Epithelial cell of prostate (primary cell): ENCODE results near the gene ITGBL1.

Experiments
- DNase-seq: peaks from one replicate; pipeline ENCODE4 v3.0.0-alpha.2; 2011; ENCODE audit warnings: low read depth, low spot score
- H3K27ac ChIP-seq: fragments of 450-650 bp; 2 replicates; pipeline ENCODE4 v1.5.1; 2017; ENCODE audit warnings: mild to moderate bottlenecking

ITGBL1 gene

DNA sequence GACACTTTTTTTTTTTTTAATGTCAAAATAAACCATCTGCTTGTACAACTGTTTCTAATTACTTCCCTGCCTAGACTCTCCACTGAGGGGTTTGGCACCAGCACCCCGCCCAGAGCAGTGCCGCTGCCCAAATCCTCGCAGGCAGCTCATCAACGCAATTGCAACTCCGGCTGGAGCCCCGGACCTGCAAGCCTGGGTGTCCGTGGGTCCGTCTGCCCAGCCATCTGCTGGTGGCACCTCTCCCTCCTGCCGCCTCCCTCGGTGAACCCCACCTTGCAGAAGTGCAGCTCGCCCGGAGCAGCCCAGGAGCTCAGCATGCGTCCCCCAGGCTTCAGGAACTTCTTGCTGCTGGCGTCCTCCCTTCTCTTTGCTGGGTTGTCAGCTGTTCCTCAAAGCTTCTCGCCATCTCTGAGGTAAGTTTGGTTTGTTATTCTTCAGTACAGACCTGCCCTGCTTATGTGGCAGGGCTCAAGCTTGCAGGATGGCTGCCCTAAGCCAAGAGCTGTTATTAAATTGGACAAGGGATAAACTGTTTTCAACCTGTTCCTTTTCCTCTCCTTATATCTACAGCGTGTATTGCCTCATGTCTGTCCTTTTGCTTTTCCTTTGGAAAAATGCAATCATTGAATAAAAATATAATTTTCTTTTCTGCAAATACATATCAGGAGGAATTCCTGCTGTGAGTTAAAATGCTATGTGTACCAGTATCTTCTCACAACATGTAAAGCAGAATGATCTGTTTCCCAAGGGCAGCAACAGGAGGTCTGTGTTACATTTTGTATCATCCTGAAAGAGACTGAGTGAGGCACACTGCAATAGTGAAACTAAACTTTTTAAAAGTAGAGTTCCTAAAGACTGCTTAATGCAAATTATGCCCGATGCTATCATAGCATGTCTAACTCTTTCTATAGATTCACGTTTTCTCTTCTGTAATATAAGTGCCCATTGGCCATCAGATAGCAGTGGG is at the start of gene ITGBL1:
Gene ITGBL1, plus strand, starts transcription at position 157 of the 967 bp plus-strand sequence. Its CDS starts 159 bp downstream, at position 316.
- DNase-seq: no peak
- H3K27ac ChIP-seq: peak within 1 kb of the TSS; percentile 61

DNA sequence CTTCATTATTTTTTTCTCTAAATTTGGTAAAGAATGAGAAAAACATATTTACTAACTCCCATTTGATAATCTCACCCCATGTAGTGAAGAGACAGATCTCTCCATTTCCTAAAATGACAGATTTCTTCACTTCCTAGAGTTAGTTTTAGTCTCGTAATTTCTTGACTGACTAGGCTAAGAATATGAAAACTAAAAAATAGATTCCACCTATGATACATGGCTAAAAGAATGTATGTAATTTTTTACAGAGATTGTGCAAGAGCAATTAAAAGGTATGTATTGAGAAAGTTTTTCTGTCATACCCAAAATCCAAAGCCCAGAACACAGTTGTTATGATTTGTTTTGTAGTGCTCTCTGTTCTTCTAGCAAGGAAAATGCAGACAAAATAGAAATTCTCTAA is 45.7 kb upstream of the ITGBL1 start:
- H3K27ac ChIP-seq: no peak overlapping the region
- DNase-seq: no peak

DNA sequence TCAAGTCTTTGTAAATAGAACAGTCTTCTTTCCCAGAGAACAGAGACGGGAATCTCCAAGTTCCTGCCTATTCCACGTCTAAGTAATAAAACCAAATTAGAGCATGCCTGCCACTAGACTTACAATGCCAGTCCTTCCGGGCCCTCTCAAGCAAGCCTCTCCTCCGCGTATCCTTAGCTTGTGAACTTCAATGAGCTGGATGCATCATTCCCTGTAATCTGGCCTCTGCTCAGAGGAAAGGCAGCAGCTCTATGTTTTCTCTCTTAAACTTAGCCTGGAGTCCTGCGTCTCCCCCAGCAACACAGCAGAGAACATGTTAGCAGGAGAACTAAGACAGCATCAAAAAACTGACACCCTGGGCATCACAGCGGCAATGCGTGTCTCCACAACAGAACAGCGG is 44.3 kb upstream of the ITGBL1 start:
- no peak overlapping the region for H3K27ac ChIP-seq
- no peak for DNase-seq

GRCh38 chr13:101408992-101409656 is 43.4 kb upstream of the ITGBL1 start:
- no peak overlapping the region for H3K27ac ChIP-seq
- no peak for DNase-seq

- no peak overlapping the region for H3K27ac ChIP-seq
- no peak for DNase-seq
These were observed 40.4 kb upstream of the ITGBL1 start for GRCh38 chr13:101412076-101412475.

GRCh38 chr13:101415358-101416174 is 36.9 kb upstream of the ITGBL1 start:
- H3K27ac ChIP-seq: no peak overlapping the region
- no peak for DNase-seq

DNA sequence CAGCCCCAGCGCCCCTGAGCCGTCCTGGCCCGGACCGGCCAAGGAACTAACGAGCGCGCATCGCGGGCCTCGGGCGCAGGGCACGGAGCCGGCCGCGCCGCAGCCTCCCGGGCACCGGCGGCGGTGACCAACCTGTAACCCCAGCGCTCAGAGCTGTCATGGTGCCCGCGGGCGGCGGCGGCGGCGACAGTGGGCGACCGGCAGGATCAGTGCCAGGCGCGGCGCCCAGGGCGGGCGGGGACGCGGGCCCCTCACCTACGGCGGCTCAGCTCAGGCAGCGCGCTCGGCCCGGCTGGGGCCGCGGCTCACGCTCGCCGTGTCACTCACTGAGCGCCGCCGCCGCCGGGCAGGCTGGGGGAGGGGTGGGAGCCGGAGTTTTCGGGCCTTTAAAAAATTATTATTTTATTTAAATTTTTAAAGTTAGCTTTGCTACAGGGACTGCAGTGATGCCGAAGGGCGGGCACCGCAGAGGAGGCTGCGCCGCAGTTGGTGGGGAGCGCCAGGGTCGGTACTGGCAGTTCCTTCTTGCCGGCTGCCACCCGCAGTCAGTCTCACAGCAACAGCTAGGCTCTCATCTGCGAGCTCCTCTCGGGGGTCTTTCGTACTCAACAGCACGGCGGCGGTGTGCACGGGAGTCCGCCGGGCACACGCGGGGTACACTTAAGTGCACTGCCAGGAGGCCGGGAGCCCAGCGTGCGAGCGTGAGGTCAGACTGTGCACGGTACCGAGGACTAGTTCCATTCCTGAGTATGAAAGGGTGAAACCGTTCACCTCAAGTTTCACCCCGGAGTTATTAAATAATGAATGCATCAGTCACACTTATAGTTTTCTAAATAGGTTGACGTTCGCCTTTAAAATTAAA is 36.1 kb upstream of the ITGBL1 start, which contains the start of gene NALCN:
Gene NALCN, minus strand, starts transcription at position 328 of the 862 bp plus-strand sequence. CDS start 17,382 bp downstream, outside the sequence.
- DNase-seq: no peak
- H3K27ac ChIP-seq: no peak within 1 kb of the TSS

DNA sequence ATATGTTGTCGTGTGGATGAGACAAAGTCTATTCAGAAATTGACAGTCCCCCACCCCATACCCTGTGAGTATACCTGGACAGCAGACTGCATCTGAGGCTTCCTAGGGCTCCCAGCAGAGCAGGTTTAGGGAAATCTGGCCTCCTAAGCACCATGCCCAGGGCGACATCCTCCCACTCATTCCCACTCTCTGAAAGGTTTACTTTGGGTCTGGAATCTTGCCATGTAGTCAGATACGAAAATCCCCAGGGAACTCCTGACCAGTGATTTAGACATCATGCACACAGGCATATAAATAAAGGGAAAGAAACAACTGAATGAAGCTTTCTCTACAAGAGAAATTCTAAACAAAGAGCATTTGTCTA is 35.5 kb upstream of the ITGBL1 start:
- DNase-seq: no peak
- no peak overlapping the region for H3K27ac ChIP-seq

- DNase-seq: no peak
- no peak overlapping the region for H3K27ac ChIP-seq
These were observed 35.0 kb upstream of the ITGBL1 start for GRCh38 chr13:101417501-101417900.

DNA sequence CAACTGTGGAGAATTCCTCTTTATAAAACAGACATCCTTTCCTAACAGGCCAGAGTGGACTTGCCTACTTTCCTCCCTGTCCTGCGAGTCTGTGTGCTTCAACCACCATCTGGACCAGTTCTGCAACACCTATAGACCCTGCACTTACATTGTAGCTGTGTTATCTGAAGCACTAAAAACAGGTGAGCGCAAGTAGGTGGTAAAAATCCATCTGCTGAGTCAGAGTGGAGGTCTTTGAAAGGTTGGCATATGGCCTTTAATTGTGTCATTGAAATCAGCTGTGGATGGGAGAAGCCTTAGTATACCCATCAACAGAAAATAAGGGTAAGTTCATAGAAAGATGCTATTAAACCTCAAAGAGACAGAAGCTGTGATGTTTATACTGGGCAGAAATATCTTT is 28.6 kb upstream of the ITGBL1 start:
- no peak for DNase-seq
- H3K27ac ChIP-seq: no peak overlapping the region

GRCh38 chr13:101424381-101425155 is 27.9 kb upstream of the ITGBL1 start:
- no peak for DNase-seq
- H3K27ac ChIP-seq: no peak overlapping the region

DNA sequence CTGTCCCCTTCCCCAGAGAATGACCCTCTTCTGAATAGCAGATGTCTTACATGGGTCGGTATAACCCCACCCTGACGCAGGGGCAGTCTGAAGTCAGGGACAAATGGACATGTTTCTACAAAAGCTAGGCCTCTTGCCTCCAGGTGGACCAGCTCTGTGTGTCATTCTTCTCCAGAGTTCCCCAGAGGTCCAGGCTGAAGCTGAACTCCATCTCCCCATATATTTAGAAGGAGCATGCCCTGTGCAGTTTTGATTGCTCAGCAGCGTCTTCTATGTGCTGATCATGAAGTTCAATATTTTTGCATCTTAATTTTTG is 27.4 kb upstream of the ITGBL1 start:
- no peak overlapping the region for H3K27ac ChIP-seq
- DNase-seq: no peak

- DNase-seq: no peak
These were observed 26.9 kb upstream of the ITGBL1 start for GRCh38 chr13:101425623-101426022.

DNA sequence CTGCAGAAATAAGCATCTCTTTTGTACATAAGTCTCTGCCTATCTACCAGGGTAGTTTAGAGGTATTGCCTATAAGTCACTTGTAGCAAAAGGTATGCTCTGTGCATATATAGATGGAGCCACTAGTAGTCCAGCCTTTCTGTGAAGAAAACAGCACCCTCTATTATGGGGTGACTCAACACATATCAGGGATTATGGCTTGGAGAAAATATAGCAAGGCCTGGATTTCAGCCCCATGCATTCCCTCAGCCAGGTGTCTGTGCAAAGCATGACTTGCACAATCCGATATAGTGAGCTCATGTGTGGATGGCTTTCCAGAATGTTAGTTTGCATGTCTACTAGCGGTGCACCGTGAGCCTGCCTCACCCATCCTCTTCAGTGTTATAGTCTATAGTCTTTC is 22.7 kb upstream of the ITGBL1 start:
- DNase-seq: no peak
- H3K27ac ChIP-seq: no peak overlapping the region

More at GRCh38 chr13:101425623-101426022, 26.9 kb upstream of the ITGBL1 start:
- no peak overlapping the region for H3K27ac ChIP-seq

DNA sequence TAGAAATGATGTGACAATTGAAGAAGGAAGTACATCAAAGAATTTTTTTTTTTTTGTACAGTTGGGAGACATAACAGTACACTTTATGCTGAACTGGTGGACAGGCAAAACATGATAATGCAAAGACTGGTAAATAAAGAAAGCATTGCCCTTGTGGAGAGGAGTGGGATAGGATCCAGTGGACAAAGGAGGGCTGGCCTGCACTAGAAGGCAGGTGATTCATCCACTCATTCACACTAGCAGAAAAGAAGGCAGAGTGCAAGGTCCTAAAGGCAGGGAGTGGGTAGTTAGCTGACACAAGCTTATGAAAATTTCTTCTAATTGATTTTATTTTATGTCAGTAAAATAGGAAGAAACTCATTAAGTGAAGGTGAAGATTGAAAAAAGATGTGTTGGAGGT is 18.6 kb upstream of the ITGBL1 start:
- no peak for DNase-seq

DNA sequence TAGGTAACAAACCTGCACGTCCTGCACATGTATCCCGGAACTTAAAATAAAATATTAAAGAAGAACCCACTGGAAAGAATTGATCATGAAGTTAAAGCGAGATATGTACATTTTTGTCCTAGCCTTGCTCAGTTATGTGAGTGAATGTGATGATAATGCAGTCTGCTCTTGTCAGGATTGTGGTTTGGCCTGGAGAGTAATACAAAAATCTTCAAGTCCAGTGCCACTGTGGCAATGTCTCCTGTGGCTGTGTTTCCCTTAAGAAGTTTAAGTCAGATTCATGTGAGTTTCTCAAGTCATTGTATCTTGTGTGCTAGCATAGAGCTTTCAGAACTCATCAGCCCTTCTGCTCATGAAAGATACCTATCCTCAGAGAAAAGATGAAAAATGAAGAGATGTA is 18.0 kb upstream of the ITGBL1 start:
- no peak for DNase-seq
- H3K27ac ChIP-seq: no peak overlapping the region

More for the DNA sequence above, 18.6 kb upstream of the ITGBL1 start:
- no peak overlapping the region for H3K27ac ChIP-seq

DNA sequence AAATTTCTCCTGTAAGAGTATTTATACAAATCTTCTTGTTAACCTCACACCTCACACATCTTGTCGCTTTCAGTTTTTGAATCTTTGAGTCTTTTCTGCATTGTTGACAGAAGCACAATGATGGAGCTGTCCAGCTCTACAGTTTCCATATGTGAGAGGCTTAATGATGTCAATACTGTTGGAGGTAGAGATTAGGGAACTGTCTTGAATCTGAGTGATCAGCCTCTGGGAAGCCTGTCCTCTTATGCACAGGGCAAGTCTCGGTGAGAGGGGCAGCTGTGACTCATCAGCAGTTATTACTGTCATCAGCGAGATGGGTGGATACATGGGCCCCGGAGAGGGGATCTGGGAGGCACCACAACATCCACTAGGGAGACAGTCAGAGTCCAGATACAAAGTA is 4.6 kb upstream of the ITGBL1 start:
- H3K27ac ChIP-seq: no peak overlapping the region
- no peak for DNase-seq

DNA sequence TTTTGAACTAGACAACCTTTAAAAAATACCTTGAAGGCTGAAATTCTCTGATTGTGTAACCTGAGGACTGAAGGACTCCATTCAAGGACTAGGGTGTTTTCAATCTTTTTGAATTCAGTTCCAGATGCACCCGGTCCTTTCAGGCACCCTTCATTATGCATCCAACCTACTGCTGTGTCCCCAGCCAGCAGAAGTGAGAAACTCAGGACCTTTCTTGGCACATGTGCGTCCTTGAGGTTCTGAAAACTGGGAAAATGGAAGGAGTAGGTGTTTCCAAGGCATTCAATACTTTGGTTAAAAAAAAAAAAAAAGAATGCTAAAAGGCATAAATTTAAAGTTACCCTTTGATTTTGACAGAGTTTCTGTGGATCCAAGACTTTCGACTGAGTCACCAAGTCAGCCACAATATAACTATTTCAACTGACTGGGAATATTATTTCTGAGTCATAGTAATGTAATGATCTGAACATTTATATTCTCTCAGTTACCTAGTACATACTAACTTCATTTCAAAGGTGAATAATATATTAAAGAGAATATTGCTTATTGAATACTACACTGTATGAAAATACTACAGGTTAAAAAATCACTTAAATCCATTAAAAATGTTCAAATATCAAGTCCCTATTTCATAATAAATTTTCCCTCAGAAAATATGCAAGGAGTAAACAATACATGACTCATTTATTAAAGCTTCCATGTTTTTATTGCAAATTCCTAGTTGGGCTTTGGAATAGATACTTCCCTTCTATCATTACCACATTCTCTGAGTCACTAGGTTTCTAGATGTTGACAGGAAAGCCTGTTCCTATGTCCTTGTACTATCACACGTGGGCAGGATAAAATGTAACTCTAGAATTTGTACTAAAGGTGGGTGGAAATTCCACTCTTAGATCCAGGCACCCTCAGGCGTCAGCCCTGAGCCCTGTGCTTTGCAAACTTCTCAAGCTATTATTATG is 2.4 kb upstream of the ITGBL1 start:
- peak; percentile 75 for DNase-seq
- peak overlapping the region; percentile 80 for H3K27ac ChIP-seq
